Measurements from ENCODE around the gene BIRC6. TPM values are rescaled to one million over a fixed set of nuclear protein-coding genes. Genes with fewer than 3 reads are reported as not detected.

The BIRC6 gene
- total and polyA plus RNA-seq, 2 of the 8 experiments (the other 6 are each of a cell fraction or from before 2014, with no cell fraction given): 32.5 to 69.5 TPM

- Histone ChIP-seq H3K79me2 (ENCODE audit: control insufficient read depth in 1 of 2, insufficient read depth in 2 of 2, low read length in 2 of 2) (peaks cover 0 to 6% of the 10 kb centered on the region in 2 experiments; a peak in 1 of 4 replicates), H2BK120ac (replicated peaks; ENCODE audit: low read depth, low read length) (no peak overlapping the region), H2BK15ac (ENCODE audit: low read length) (no peak overlapping the region), H3K9me3 (ENCODE audit: insufficient read depth in 2 of 2, low read depth in 1 of 2, low read length in 1 of 2) (no peaks in the 10 kb centered on the region), H3K4ac (replicated peaks; ENCODE audit: insufficient read length, low read depth, low read length) (no peak overlapping the region), H2BK20ac (ENCODE audit: low read length) (no peak overlapping the region), H4K8ac (ENCODE audit: extremely low read depth, insufficient read depth, low read length) (no peak overlapping the region; the same call in 1 of the 2 replicates), H2BK5ac (ENCODE audit: low read depth, low read length) (no peak overlapping the region), H3K27ac (ENCODE audit: low read depth, low read length) (no peak overlapping the region), H3K18ac (ENCODE audit: extremely low read depth, low read length) (no peak overlapping the region), H2BK12ac (ENCODE audit: low read depth, low read length) (no peak overlapping the region), H3K4me2 (ENCODE audit: insufficient read depth in 1 of 2, low read depth in 2 of 2, low read length in 2 of 2) (no peak overlapping the region), H3K79me1 (ENCODE audit: low read depth, low read length) (no peaks in the 10 kb centered on the region; the same call in 1 of the 2 replicates), H2AK5ac (ENCODE audit: low read depth, low read length) (no peak overlapping the region), H2AFZ (ENCODE audit: low read length) (no peak overlapping the region), H3K23me2 (ENCODE audit: low read depth, low read length) (no peaks in the 10 kb centered on the region), H3K56ac (replicated peaks; ENCODE audit: insufficient read length, low read depth, low read length) (no peak overlapping the region), H3K9ac (replicated peaks in 1 of 4; ENCODE audit: extremely low read depth in 1 of 4, low read depth in 3 of 4, low read length in 3 of 4) (no peak overlapping the region), H3K27me3 (replicated peaks in 1 of 4; ENCODE audit: control insufficient read depth in 3 of 4, extremely low read depth in 1 of 4, insufficient read depth in 3 of 4, low read length in 3 of 4) (no peaks in the 10 kb centered on the region), H4K5ac (ENCODE audit: insufficient read length, low read depth, low read length) (no peak overlapping the region), H4K91ac (replicated peaks; ENCODE audit: insufficient read length, low read length) (no peak overlapping the region), H3K4me1 (replicated peaks in 1 of 4; ENCODE audit: control insufficient read depth in 3 of 4, insufficient read depth in 4 of 4, low read length in 3 of 4) (no peaks in the 10 kb centered on the region), H3K4me3 (ENCODE audit: extremely low read depth in 1 of 4, insufficient read depth in 2 of 4, low read depth in 3 of 4, low read length in 4 of 4) (no peak overlapping the region), H3K14ac (ENCODE audit: insufficient read length) (no peak overlapping the region), H4K20me1 (replicated peaks in 1 of 2; ENCODE audit: control insufficient read depth in 1 of 2, insufficient read depth in 2 of 2, low read length in 2 of 2) (peaks cover 0 to 2% of the 10 kb centered on the region in 2 experiments), H3K23ac (ENCODE audit: insufficient read length) (no peak overlapping the region), H3K36me3 (ENCODE audit: control insufficient read depth in 2 of 4, insufficient read depth in 4 of 4, low read length in 3 of 4) (peaks cover 4 to 41% (median 7%) of the 10 kb centered on the region in 4 experiments; a peak in 5 of 8 replicates)
- DNase-seq (ENCODE audit: low read depth in 1 of 2, low spot score in 2 of 2) (no peak), FAIRE-seq (no peak)
- TF ChIP-seq RFX5 (IDR thresholded peaks at IDR 0.05; ENCODE audit: borderline replicate concordance, low read depth, low read length): no peak
- 89% methylated on average over 4 of the region's 4 CpGs; no CpG with 5 or more reads in 1 of the 2 experiments for WGBS, 2 experiments (ENCODE audit: extremely low coverage in 1 of 2, insufficient coverage in 1 of 2, insufficient read length in 1 of 2, insufficient replicate concordance in 2 of 2, low coverage in 1 of 2, low lambda C conversion rate in 2 of 2, missing lambda C conversion rate in 1 of 2)
- POLR2A ChIA-PET (ENCODE audit: partially characterized antibody): no interaction called here
- CTCF ChIA-PET (ENCODE audit: partially characterized antibody): no interaction called here
These were observed 106.3 kb downstream of the BIRC6 start for GRCh38 chr2:32463110-32463509.

All from H1 (cell line).